Spleen (tissue), 7 donors: ENCODE measurements around the gene PICALM.
"Not testable (repeated sequence)": the region's sequence is repeated elsewhere in the genome, so short reads cannot be mapped to it uniquely, and the experiment has no call there.

Source experiments
- POLR2A ChIP-seq, 3 donors: fragments of 450-650 bp; IDR thresholded peaks; one replicate each; pipeline ENCODE4 v1.5.1; 2017; ENCODE audit warnings: antibody characterized with exemption in 3 of 3, mild to moderate bottlenecking in 1 of 3
- TF ChIP-seq, protein P1 (sequence below), 11 experiments: fragments of 200-600 bp in 7 of 11; fragments of 450-650 bp in 4 of 11; sonication (generic) in 4 of 11; IDR thresholded peaks in 8 of 11; conservative IDR thresholded peaks in 3 of 11; 1 replicate in 7 of 11; 2 replicates in 4 of 11; pipeline versions ENCODE4 v1.4.0 to v1.8.0; 2016 to 2021; ENCODE audit warnings: antibody characterized with exemption in 11 of 11, inconsistent platforms in 4 of 11, mild to moderate bottlenecking in 1 of 11
- donor health status: DM: no; HTN: no; CAD: no; lungs with moderate emphysema.
- donor health status: DM: no; HTN: no; CAD: no.
- donor health status: DM: no; HTN: no; CAD: no.

GRCh38 chr11:85926653-85927214 is 142.2 kb downstream of the PICALM start:
- TF ChIP-seq, protein P1, sequence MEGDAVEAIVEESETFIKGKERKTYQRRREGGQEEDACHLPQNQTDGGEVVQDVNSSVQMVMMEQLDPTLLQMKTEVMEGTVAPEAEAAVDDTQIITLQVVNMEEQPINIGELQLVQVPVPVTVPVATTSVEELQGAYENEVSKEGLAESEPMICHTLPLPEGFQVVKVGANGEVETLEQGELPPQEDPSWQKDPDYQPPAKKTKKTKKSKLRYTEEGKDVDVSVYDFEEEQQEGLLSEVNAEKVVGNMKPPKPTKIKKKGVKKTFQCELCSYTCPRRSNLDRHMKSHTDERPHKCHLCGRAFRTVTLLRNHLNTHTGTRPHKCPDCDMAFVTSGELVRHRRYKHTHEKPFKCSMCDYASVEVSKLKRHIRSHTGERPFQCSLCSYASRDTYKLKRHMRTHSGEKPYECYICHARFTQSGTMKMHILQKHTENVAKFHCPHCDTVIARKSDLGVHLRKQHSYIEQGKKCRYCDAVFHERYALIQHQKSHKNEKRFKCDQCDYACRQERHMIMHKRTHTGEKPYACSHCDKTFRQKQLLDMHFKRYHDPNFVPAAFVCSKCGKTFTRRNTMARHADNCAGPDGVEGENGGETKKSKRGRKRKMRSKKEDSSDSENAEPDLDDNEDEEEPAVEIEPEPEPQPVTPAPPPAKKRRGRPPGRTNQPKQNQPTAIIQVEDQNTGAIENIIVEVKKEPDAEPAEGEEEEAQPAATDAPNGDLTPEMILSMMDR (IDR thresholded peaks at IDR 0.05 in 8 of 11, conservative IDR thresholded peaks at IDR 0.05 in 3 of 11): not testable (repeated sequence)
- TF ChIP-seq POLR2A (IDR thresholded peaks at IDR 0.05): not testable (repeated sequence)
